Tibial nerve (tissue), 4 donors: ENCODE data around the gene HDGFL3. TPM values are rescaled to one million over a fixed set of nuclear protein-coding genes. Genes with fewer than 3 reads are reported as not detected.

Source experiments
- DNase-seq, 2 donors: peaks; one replicate each; pipeline ENCODE4 v3.0.0-alpha.2; 2019; ENCODE audit warnings: low spot score in 2 of 2
- H3K27ac ChIP-seq, 4 donors: fragments of 200-600 bp; sonication (generic) in 3 of 4; one replicate each; pipeline ENCODE4 v1.5.1; 2017 to 2019; ENCODE audit warnings: mild to moderate bottlenecking in 1 of 4
- H3K27me3 ChIP-seq, 2 donors: fragments of 200-600 bp; sonication (generic) in 1 of 2; one replicate each; pipeline versions ENCODE4 v1.5.1 to v1.6.0; 2017 to 2019
- H3K36me3 ChIP-seq, 3 donors: fragments of 200-600 bp; sonication (generic); one replicate each; pipeline ENCODE4 v1.5.1; 2018 to 2019
- H3K4me1 ChIP-seq, 4 donors: fragments of 200-600 bp; sonication (generic) in 3 of 4; one replicate each; pipeline ENCODE4 v1.5.1; 2017 to 2019
- H3K4me3 ChIP-seq, 4 donors: fragments of 200-600 bp; sonication (generic) in 3 of 4; one replicate each; pipeline ENCODE4 v1.5.1; 2017 to 2019; ENCODE audit warnings: mild to moderate bottlenecking in 1 of 4, moderate library complexity in 1 of 4
- H3K9me3 ChIP-seq, 4 donors: fragments of 200-600 bp; sonication (generic) in 3 of 4; one replicate each; pipeline ENCODE4 v1.5.1; 2017 to 2019
- CTCF ChIP-seq, 5 experiments: fragments of 200-600 bp in 3 of 5; fragments of 450-650 bp in 2 of 5; sonication (generic) in 3 of 5; IDR thresholded peaks; one replicate each; pipeline ENCODE4 v1.5.1; 2016 to 2019; ENCODE audit warnings: antibody characterized with exemption in 5 of 5, mild to moderate bottlenecking in 3 of 5, moderate library complexity in 2 of 5
- EP300 ChIP-seq, 2 donors: sonication (generic); formaldehyde crosslinking; IDR thresholded peaks; one replicate each; pipeline ENCODE4 v1.6.1; 2017; ENCODE audit warnings: antibody characterized with exemption in 2 of 2, mild to moderate bottlenecking in 1 of 2
- POLR2A ChIP-seq, 2 donors: fragments of 450-650 bp; IDR thresholded peaks; one replicate each; pipeline ENCODE4 v1.6.1; 2017; ENCODE audit warnings: antibody characterized with exemption in 2 of 2, mild to moderate bottlenecking in 2 of 2, moderate library complexity in 2 of 2
- WGBS, 2 donors: methylation state at CpG; one replicate each; pipeline ENCODE4 v1.1.5; 2018; 5-methylcytosine and 5-hydroxymethylcytosine counted together
- total RNA-seq, 4 donors: library from RNA; depleted of rRNA; stranded (reverse); fragments of >200 nt; gene quantifications; one replicate each; pipeline ENCODE4 v1.1.0, GENCODE V29; 2016

The HDGFL3 gene
- total RNA-seq, 4 donors from 2014 or later, result 25.6 to 54.8 (median 43.4) TPM

GRCh38 chr15:83205725-83206324 is 1.8 kb downstream of the HDGFL3 start:
- Histone ChIP-seq H3K4me3 (peak overlapping the region in 3 of 4 donors; percentile 71 to 98 (median 93)), H3K27ac (peak overlapping the region in 2 of 4 donors; percentile 22 to 97), H3K36me3 (no peaks in the 10 kb centered on the region), H3K27me3 (no peaks in the 10 kb centered on the region), H3K4me1 (peaks cover 0 to 62% (median 7%) of the 10 kb centered on the region in 4 donors), H3K9me3 (no peaks in the 10 kb centered on the region)
- 26 to 28% methylated on average over 4 of the region's 4 CpGs for WGBS, 2 donors
- TF ChIP-seq CTCF (IDR thresholded peaks at IDR 0.05) (no peak), EP300 (IDR thresholded peaks at IDR 0.05) (peak in 1 of 2 donors; percentile 42)
- DNase-seq, result peak in 1 of 2 donors; percentile 9

DNA sequence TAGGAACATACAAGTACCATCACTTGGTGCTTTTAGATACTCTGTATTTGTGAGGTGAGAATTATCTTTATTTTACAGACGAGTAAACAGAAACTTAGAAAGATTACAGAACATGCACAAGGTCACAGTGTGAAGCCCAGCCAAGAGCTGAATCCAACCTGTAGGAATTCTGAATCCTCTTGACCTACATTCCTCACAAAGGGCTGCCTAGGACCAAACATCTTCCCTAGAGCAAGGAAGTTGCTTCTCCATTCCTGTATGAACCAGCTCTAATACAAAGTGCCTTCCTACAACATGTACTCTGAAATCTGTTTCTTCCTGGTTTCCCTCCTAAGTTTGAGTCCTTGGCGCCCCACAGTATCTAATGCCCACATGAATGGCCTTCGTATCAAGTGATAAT is 2.9 kb downstream of the HDGFL3 start:
- no peak for TF ChIP-seq EP300 (IDR thresholded peaks at IDR 0.05)
- no peak for TF ChIP-seq CTCF (IDR thresholded peaks at IDR 0.05)
- TF ChIP-seq POLR2A (IDR thresholded peaks at IDR 0.05), result no peak
- H3K27ac ChIP-seq, result no peak overlapping the region
- 70 to 72% methylated on average over 3 of the region's 3 CpGs for WGBS, 2 donors

DNA sequence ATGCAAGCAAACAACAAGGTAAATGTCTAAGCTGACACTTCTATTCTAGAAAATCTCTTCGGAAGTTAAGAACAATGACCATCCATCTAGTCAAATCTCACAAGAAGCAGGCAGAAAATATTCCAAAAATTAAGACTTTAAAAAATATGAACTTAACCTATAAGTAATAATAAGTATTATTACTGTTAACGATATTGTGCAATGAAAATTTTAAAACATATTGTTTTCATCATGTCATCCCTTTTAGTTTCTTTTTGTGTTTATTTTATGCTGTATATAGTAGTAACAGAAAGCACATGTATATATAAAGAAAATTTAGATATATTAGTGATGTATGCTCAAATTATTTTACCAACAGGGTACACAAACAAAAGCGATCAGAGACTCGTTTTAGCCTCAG is 4.1 kb downstream of the HDGFL3 start:
- TF ChIP-seq CTCF (IDR thresholded peaks at IDR 0.05), result no peak
- TF ChIP-seq EP300 (IDR thresholded peaks at IDR 0.05), result no peak
- TF ChIP-seq POLR2A (IDR thresholded peaks at IDR 0.05), result no peak
- H3K9me3 ChIP-seq, result no peaks in the 10 kb centered on the region

More for the DNA sequence above, 2.9 kb downstream of the HDGFL3 start:
- peaks cover 0 to 63% (median 8%) of the 10 kb centered on the region in 4 donors for H3K4me1 ChIP-seq
- H3K4me3 ChIP-seq, result no peak overlapping the region
- DNase-seq, result no peak
- H3K36me3 ChIP-seq, result no peaks in the 10 kb centered on the region
- H3K27me3 ChIP-seq, result no peaks in the 10 kb centered on the region
- no peaks in the 10 kb centered on the region for H3K9me3 ChIP-seq

DNA sequence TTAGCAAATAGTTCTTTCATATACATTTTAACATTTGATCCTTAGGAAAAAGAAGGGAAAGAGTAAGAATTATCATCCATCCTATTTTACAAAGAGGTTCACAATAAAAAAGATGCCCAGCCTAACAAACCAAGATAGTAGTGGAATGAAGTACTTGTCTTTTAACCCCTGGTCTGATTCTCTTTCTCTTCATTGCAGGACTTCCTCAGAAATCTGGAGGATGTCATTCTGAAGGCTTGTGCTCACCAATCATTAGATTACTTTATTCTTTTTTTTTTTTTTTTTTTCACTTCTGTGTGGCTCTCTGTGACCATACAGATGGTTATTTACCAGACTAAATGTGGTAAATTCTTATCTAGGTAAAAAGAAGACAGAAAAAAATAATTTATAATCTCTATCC is 7.0 kb downstream of the HDGFL3 start:
- Histone ChIP-seq H3K36me3 (no peaks in the 10 kb centered on the region), H3K4me3 (no peak overlapping the region), H3K27ac (no peak overlapping the region), H3K9me3 (no peaks in the 10 kb centered on the region), H3K27me3 (no peaks in the 10 kb centered on the region), H3K4me1 (peaks cover 0 to 53% (median 5%) of the 10 kb centered on the region in 4 donors)
- DNase-seq, result no peak
- TF ChIP-seq CTCF (IDR thresholded peaks at IDR 0.05), result no peak
- TF ChIP-seq POLR2A (IDR thresholded peaks at IDR 0.05), result no peak
- no peak for TF ChIP-seq EP300 (IDR thresholded peaks at IDR 0.05)

More for the DNA sequence above, 4.1 kb downstream of the HDGFL3 start:
- Histone ChIP-seq H3K36me3 (no peaks in the 10 kb centered on the region), H3K4me3 (no peak overlapping the region), H3K4me1 (peaks cover 0 to 63% (median 8%) of the 10 kb centered on the region in 4 donors), H3K27ac (no peak overlapping the region), H3K27me3 (no peaks in the 10 kb centered on the region)
- no peak for DNase-seq
- 90 to 92% methylated on average over 4 of the region's 4 CpGs for WGBS, 2 donors

GRCh38 chr15:83200162-83200561 is 7.5 kb downstream of the HDGFL3 start:
- TF ChIP-seq POLR2A (IDR thresholded peaks at IDR 0.05), result no peak
- TF ChIP-seq CTCF (IDR thresholded peaks at IDR 0.05), result no peak
- no peak for TF ChIP-seq EP300 (IDR thresholded peaks at IDR 0.05)
- no peaks in the 10 kb centered on the region for H3K9me3 ChIP-seq
- DNase-seq, result no peak
- peaks cover 0 to 49% (median 3%) of the 10 kb centered on the region in 4 donors for H3K4me1 ChIP-seq
- no peak overlapping the region for H3K4me3 ChIP-seq
- 86 to 92% methylated on average over 7 of the region's 7 CpGs for WGBS, 2 donors
- no peaks in the 10 kb centered on the region for H3K36me3 ChIP-seq
- H3K27me3 ChIP-seq, result no peaks in the 10 kb centered on the region
- no peak overlapping the region for H3K27ac ChIP-seq
